Measurements from ENCODE around the gene NFATC2. TPM values are rescaled to one million over a fixed set of nuclear protein-coding genes. Genes with fewer than 3 reads are reported as not detected.

NFATC2 gene
- total and polyA plus RNA-seq, 2 of the 8 experiments (the other 6 are each of a cell fraction or from before 2014, with no cell fraction given) = 0.27 to 0.91 TPM

- TF ChIP-seq EGR1 (IDR thresholded peaks at IDR 0.05; ENCODE audit: borderline replicate concordance, low read depth, low read length) = no peak
- TF ChIP-seq SAP30 (IDR thresholded peaks at IDR 0.05; ENCODE audit: insufficient read depth, insufficient replicate concordance, low read length) = no peak
- no peak for TF ChIP-seq CEBPB (IDR thresholded peaks at IDR 0.05; ENCODE audit: low read depth, low read length)
- TF ChIP-seq EP300 (IDR thresholded peaks at IDR 0.05; ENCODE audit: borderline replicate concordance in 1 of 2, low read depth in 2 of 2, low read length in 2 of 2) = no peak
- TF ChIP-seq CBX5 (IDR thresholded peaks at IDR 0.05; ENCODE audit: low read depth, low read length) = no peak
- no peak for TF ChIP-seq RNF2 (IDR thresholded peaks at IDR 0.05; ENCODE audit: borderline replicate concordance, low read depth, low read length, missing control alignments, poor library complexity, severe bottlenecking)
These were observed 191.4 kb downstream of the NFATC2 start (continued) for GRCh38 chr20:51350941-51351631.
